Measurements from ENCODE around the gene GPC3.

Gene GPC3

GRCh38 chrX:133676344-133677122, 308.9 kb downstream of the GPC3 start:
- no peak overlapping the region for H3K4me3 ChIP-seq (ENCODE audit: low read depth, low read length, poor library complexity, severe bottlenecking)
- H3K36me3 ChIP-seq (ENCODE audit: insufficient read depth, low read length) = no peaks in the 10 kb centered on the region
- no peaks in the 10 kb centered on the region for H3K9me3 ChIP-seq (ENCODE audit: low read length)
- H3K27ac ChIP-seq (ENCODE audit: low read depth, low read length, poor library complexity, severe bottlenecking) = no peak overlapping the region
- no peak overlapping the region for H3K4me2 ChIP-seq (ENCODE audit: low read length)
- no peaks in the 10 kb centered on the region for H3F3A ChIP-seq (ENCODE audit: insufficient read depth, low read length)
- H3K9me2 ChIP-seq (ENCODE audit: low read depth, low read length) = no peaks in the 10 kb centered on the region
- no peak overlapping the region for H2AFZ ChIP-seq (ENCODE audit: low read length)
- H3K79me2 ChIP-seq (ENCODE audit: insufficient read depth, low read length) = no peaks in the 10 kb centered on the region
- no peaks in the 10 kb centered on the region for H4K20me1 ChIP-seq (ENCODE audit: insufficient read depth, low read length)
- no peak overlapping the region for H3K9ac ChIP-seq (ENCODE audit: low read length)
- H3K27me3 ChIP-seq (ENCODE audit: insufficient read depth, low read length) = no peaks in the 10 kb centered on the region
- H3K4me1 ChIP-seq (ENCODE audit: insufficient read depth, low read length, severe bottlenecking) = no peaks in the 10 kb centered on the region
- no peak for TF ChIP-seq EZH2 (IDR thresholded peaks at IDR 0.05; ENCODE audit: borderline replicate concordance, low read length)
- TF ChIP-seq CTCF (IDR thresholded peaks at IDR 0.05; ENCODE audit: low read length) = no peak

- Histone ChIP-seq H3K9me3 (ENCODE audit: low read length) (no peaks in the 10 kb centered on the region), H2AFZ (ENCODE audit: low read length) (no peak overlapping the region), H3K4me2 (ENCODE audit: low read length) (no peak overlapping the region), H3K36me3 (ENCODE audit: insufficient read depth, low read length) (no peaks in the 10 kb centered on the region), H3K4me3 (ENCODE audit: low read depth, low read length, poor library complexity, severe bottlenecking) (no peak overlapping the region), H3F3A (ENCODE audit: insufficient read depth, low read length) (no peaks in the 10 kb centered on the region), H3K79me2 (ENCODE audit: insufficient read depth, low read length) (no peaks in the 10 kb centered on the region), H3K27ac (ENCODE audit: low read depth, low read length, poor library complexity, severe bottlenecking) (no peak overlapping the region), H3K4me1 (ENCODE audit: insufficient read depth, low read length, severe bottlenecking) (no peaks in the 10 kb centered on the region), H4K20me1 (ENCODE audit: insufficient read depth, low read length) (no peaks in the 10 kb centered on the region), H3K9ac (ENCODE audit: low read length) (no peak overlapping the region), H3K27me3 (ENCODE audit: insufficient read depth, low read length) (no peaks in the 10 kb centered on the region), H3K9me2 (ENCODE audit: low read depth, low read length) (no peaks in the 10 kb centered on the region)
- TF ChIP-seq CTCF (IDR thresholded peaks at IDR 0.05; ENCODE audit: low read length) (no peak), EZH2 (IDR thresholded peaks at IDR 0.05; ENCODE audit: borderline replicate concordance, low read length) (no peak)
These were observed 310.5 kb downstream of the GPC3 start for GRCh38 chrX:133674726-133675470.

- Histone ChIP-seq H3K9ac (ENCODE audit: low read length) (no peak overlapping the region), H3K9me3 (ENCODE audit: low read length) (no peaks in the 10 kb centered on the region), H3K79me2 (ENCODE audit: insufficient read depth, low read length) (no peaks in the 10 kb centered on the region), H3F3A (ENCODE audit: insufficient read depth, low read length) (no peaks in the 10 kb centered on the region), H3K4me3 (ENCODE audit: low read depth, low read length, poor library complexity, severe bottlenecking) (no peak overlapping the region), H3K36me3 (ENCODE audit: insufficient read depth, low read length) (no peaks in the 10 kb centered on the region), H4K20me1 (ENCODE audit: insufficient read depth, low read length) (no peaks in the 10 kb centered on the region), H2AFZ (ENCODE audit: low read length) (no peak overlapping the region), H3K9me2 (ENCODE audit: low read depth, low read length) (no peaks in the 10 kb centered on the region), H3K4me1 (ENCODE audit: insufficient read depth, low read length, severe bottlenecking) (no peaks in the 10 kb centered on the region), H3K27ac (ENCODE audit: low read depth, low read length, poor library complexity, severe bottlenecking) (no peak overlapping the region), H3K4me2 (ENCODE audit: low read length) (no peak overlapping the region), H3K27me3 (ENCODE audit: insufficient read depth, low read length) (no peaks in the 10 kb centered on the region)
- TF ChIP-seq CTCF (IDR thresholded peaks at IDR 0.05; ENCODE audit: low read length) (peak; percentile 61), EZH2 (IDR thresholded peaks at IDR 0.05; ENCODE audit: borderline replicate concordance, low read length) (no peak)
These were observed 315.0 kb downstream of the GPC3 start for GRCh38 chrX:133670383-133670782.
